Non-pigmented ciliary epithelial cell (primary cell): ENCODE results near the gene TMEM120B.
"Not testable (repeated sequence)": the region's sequence is repeated elsewhere in the genome, so short reads cannot be mapped to it uniquely, and the experiment has no call there.

Experiments used
- DNase-seq: peaks from one replicate; pipeline ENCODE4 v3.0.0-alpha.2; 2010; ENCODE audit warnings: low read depth

Gene TMEM120B

GRCh38 chr12:121712461-121713256, at the start of gene TMEM120B:
TMEM120B (plus strand) TSS chr12:121712752; CDS start chr12:121712896, 144 bp downstream.
- no peak for DNase-seq

DNA sequence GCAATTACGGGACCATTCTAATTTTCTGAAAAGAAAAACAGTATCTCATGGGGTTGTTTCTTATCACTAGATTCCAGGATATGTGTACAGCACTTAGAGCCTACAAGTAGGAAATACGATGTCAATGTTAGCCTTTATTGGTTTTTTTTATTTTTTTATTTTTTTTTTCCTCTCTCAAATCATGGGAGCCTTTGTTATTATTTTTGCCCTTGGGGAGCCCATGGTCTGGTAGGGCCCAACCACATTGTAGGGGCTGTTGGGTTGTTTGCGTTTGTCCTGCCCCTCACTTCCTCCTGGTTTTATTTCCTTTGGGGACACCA, 49.0 kb upstream of the TMEM120B start:
- DNase-seq = no peak

DNA sequence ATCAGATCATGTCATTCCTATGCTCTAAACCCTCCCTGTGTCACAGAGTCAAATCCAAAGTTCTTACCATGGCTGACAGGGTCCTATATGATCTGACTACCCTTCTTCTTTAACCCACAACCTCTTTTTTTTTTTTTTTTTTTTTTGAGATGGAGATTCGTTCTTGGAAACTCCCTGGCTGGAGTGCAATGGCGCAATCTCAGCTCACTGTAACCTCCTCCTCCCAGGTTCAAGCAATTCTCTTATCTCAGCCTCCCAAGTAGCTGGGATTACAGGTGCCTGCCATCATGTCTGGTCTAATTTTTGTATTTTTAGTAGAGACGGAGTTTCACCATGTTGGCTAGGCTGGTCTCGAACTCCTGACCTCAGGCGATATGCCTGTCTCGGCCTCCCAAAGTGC, 45.7 kb upstream of the TMEM120B start:
- not testable (repeated sequence) for DNase-seq

DNA sequence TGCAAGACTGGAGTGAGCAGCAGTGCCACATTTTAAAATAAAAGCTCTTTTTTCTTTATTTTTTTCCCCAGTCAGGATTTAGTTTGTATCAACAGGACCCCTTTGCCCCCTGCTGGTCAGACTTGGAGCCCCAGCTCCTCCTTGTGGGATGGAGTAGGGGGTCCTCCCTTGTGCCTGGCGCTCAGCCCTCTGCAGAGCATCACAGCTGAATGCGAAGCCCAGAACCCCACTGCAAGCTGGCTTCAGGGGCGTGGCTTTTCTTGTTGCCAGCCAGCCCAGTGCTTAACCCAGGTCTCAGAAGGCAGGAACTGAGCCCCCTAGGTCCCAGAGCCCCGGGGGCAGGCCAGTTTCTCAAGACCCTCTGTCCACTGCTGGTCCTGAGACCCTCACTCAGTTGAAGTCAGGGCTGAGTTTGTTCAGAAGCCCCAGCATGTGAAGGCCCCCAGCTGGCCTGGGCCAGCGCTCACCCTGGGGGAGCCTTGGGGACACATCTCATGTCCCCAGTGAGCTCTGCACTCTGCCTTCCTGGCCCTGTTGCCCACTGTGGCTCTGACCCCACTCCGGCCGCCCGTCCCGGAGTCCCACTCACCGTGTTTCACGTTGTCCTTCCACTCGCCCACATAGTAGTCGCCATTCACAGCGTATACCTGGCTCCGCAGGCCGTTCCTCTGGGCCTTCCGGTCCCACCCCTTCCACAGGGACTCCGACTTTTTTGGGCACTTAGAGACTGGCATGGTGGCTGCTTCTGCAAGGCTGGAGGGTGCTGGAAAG, 43.6 kb upstream of the TMEM120B start:
- no peak for DNase-seq

DNA sequence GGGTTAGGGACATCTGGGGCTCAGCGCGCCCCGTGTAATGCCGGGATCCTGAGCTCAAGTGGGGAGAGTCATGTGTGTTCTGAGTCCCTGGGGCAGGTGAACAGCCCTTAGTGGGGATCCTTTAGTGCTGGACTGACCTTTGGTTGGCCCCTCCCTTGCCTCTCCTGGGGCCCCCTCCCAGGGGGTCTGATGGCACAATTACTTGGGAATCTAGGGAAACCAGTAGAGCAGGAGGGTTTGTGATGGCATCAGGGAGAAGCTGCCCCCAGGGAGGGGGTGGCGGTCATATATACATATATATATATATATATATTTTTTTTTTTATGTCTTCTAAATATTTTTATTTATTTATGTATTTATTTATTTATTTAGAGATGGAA, 43.0 kb upstream of the TMEM120B start, which contains the start of gene MORN3:
MORN3 (minus strand) TSS at position 134 of the 380 bp plus-strand sequence. CDS start 171 bp downstream, outside the sequence.
- no peak for DNase-seq

DNA sequence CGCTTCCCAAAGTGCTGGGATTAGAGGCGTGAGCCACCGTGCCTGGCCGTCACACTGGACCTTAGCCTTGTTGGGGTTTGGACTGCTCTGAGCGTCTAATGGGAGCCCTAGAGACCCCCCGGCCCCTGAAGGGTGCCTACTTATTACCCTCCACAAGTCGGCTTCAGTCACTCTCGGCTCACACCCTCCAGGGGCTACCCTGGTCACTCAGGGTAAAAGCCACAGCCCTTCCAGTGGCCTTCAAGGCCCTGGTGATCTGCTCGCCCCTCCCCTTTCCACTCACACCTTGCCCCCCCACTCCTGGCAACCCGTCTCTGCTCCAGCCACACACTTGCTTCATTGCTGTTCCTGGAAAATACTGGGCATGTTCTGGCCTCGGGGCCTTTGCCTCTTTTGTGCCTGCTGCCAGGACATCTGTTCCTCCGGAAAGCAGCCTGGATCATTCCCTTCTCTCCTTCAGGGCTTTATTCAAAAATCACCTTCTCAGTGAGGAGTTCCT, 39.5 kb upstream of the TMEM120B start:
- DNase-seq = no peak

DNA sequence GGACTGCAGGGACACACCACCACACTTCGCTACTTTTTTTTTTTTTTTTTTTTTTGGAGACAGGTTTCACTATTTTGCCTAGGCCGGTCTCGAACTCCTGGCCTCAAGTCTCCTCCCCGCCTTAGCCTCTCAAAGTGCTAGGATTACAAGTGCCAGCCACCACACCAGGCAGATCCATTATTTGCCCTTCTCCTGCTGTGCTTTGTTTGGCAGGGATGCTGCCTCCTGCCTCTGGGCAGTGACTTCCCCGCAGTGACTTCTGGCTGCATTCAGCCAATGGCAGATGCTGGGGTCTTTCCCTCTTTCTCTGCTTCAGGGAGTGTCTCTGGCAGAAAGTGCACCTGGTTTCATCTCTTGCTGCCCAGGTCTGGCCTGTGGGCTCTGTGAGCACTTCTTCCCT, 36.4 kb upstream of the TMEM120B start:
- DNase-seq = no peak

GRCh38 chr12:121678305-121678704, 34.2 kb upstream of the TMEM120B start:
- no peak for DNase-seq

DNA sequence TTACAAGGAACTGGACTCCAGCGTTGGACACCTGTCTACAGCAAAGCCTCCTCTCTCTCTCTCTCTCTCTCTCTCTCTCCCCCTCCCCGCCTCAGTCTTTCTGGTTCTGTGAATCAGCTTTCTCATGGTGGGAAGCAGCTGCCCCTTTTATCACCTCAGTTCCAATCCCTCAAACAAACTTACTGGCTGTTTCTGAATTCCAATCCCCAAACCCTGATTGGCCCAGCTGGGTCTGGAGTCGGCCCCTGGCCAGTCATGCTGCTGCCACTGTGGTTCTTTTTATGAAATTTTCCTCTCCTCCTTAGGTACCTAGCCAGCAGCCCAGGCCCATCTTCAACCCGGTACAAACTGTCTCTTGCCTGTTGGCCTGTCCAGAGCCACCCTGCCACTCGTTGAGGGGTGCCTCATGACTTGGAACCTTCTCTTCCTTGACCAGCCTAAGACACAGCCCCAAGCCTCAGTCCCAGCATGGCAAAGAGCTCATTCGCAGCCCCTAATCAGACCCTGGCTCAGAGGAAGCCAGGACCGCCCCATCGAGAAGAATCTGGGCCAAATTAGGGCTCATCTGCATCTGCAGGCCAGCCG, 33.7 kb upstream of the TMEM120B start:
- no peak for DNase-seq

GRCh38 chr12:121679661-121680197, 32.8 kb upstream of the TMEM120B start:
- DNase-seq = not testable (repeated sequence)

DNA sequence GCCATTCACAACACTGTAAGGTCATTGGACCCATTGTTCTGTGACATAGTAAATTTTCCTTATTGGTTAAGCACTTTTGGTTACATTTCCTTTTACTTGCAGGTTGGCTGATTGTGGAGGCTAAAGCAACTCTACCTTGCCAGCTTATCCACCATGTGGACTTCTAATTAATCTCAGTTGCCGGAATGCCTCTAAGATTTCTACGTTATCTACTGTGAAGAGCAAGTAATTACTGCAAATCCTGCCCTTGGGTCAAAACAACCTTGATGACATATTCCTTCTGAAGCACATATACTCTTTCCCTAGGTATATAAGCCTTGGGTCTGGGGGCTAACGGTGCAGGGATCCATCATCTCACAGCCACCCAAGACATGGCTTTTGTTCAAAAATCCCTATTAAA, 23.6 kb upstream of the TMEM120B start:
- no peak for DNase-seq

GRCh38 chr12:121689430-121689829, 23.1 kb upstream of the TMEM120B start:
- no peak for DNase-seq

DNA sequence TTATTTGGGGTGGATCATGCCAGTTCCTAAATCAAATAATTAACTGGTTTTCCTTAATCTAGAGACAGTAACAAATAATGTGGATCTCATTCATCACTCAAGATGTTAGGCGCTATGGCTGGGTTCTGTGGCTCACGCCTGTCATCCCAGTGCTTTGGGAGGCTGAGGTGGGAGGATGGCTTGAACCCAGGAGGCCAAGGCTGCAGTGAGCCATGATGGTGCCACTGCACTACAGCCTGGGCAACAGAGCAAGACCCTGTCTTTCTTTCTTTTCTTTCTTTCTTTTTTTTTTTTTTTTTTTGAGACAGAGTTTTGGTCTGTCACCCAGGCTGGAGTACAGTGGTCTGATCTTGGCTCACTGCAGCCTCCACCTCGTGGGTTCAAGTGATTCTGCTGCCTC, 19.8 kb upstream of the TMEM120B start:
- not testable (repeated sequence) for DNase-seq

DNA sequence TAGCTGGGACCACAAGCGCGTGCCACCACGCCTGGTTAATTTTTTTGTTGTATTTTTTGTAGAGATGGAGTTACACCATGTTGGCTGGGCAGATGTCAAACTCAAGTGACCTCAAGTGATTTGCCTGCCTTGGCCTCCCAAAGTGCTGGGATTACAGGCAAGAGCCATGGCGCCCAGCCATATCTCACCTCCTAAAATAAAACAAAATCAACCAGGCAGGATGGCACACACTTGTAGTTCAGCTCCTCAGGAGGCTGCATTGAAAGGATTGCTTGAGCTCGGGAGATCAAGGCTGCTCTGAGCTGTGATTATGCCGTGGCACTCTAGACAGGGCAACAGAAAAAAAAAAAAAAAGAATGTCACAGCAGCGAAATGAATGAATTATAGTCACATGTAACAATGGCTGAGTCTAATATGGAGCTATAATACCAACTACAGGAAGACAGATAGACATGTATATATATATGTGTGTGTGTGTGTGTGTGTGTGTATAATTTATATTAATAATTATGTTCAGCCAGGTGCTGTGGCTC, 19.3 kb upstream of the TMEM120B start:
- DNase-seq = no peak

- no peak for DNase-seq
These were observed 15.4 kb upstream of the TMEM120B start for GRCh38 chr12:121697093-121697698.

GRCh38 chr12:121697861-121698260, 14.7 kb upstream of the TMEM120B start:
- DNase-seq = not testable (repeated sequence)

- no peak for DNase-seq
These were observed 10.8 kb upstream of the TMEM120B start for GRCh38 chr12:121701667-121702277.

DNA sequence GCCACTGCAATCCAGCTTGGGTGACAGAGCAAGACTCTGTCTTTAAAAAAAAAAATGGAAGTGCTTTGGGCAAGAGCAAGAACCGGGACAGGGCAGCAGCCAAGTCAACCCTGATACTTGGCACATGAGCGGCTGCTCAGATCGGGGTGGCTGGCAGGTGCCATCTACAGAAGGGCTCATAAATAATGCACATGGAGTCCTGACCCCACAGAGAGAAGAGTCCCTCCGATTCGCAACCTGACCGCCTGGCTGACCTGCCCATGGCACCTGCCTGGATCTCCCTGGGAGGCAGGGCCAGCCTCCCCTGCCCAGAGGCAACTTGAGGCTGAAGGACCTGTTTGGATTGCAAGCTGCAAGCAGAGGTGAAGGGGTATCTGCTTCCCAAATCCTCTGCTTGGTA, 9.6 kb upstream of the TMEM120B start:
- DNase-seq = no peak

DNA sequence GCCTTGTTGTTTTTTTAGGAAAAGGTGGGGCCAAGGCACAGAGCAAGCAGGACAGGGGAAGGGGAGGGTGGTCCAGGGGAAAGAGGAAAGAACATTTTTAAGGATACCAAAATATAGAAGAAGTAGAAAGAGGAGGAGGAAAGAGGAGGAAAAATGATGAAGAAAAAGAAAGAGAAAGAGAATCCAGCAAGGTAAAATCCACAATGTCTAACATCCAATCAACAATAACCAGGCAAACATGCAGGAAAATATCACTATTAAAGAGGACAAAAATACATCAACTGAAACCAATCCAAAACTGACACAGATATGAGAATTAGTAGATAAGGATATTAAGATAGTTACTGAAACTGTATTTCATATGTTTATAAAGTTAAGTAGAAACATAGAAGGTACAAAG, 7.0 kb upstream of the TMEM120B start:
- no peak for DNase-seq

- no peak for DNase-seq
These were observed 4.1 kb upstream of the TMEM120B start for GRCh38 chr12:121708313-121709063.

GRCh38 chr12:121709064-121709424, 3.5 kb upstream of the TMEM120B start:
- DNase-seq = not testable (repeated sequence)
